Stomach (tissue), 9 donors: ENCODE data around the gene SLC34A3. TPM values are rescaled to one million over a fixed set of nuclear protein-coding genes. Genes with fewer than 3 reads are reported as not detected.
A peak's percentile ranks its signal among the peaks of the same experiment; 100 is the strongest.

Source experiments
- DNase-seq, 2 donors: peaks; one replicate each; pipeline versions ENCODE4 v3.0.0 to v3.0.0-alpha.2; 2013 to 2019
- H3K27ac ChIP-seq, 5 donors: fragments of 200-600 bp in 4 of 5; sonication (generic) in 4 of 5; one replicate each; pipeline ENCODE4 v1.5.1; 2013 to 2019; ENCODE audit warnings: mild to moderate bottlenecking in 1 of 5, moderate library complexity in 1 of 5
- H3K27me3 ChIP-seq, 3 donors: fragments of 200-600 bp; sonication (generic); one replicate each; pipeline ENCODE4 v1.5.1; 2017 to 2019; ENCODE audit warnings: mixed run types in 1 of 3
- H3K36me3 ChIP-seq, 4 donors: fragments of 200-600 bp; sonication (generic); 1 replicate in 3 of 4; 2 replicates in 1 of 4; pipeline ENCODE4 v1.5.1; 2016 to 2019
- H3K4me1 ChIP-seq, 4 donors: fragments of 200-600 bp; sonication (generic); one replicate each; pipeline ENCODE4 v1.5.1; 2016 to 2019
- H3K4me3 ChIP-seq, 4 donors: fragments of 200-600 bp; sonication (generic) in 3 of 4; one replicate each; pipeline ENCODE4 v1.5.1; 2016 to 2019; ENCODE audit warnings: mild to moderate bottlenecking in 1 of 4
- H3K9me3 ChIP-seq, 4 donors: fragments of 200-600 bp; sonication (generic); one replicate each; pipeline ENCODE4 v1.5.1; 2016 to 2019
- CTCF ChIP-seq, 7 experiments: fragments of 450-650 bp in 4 of 7; fragments of 200-600 bp in 3 of 7; sonication (generic) in 3 of 7; IDR thresholded peaks; one replicate each; pipeline ENCODE4 v1.5.1; 2016 to 2019; ENCODE audit warnings: antibody characterized with exemption in 7 of 7, control low read depth in 2 of 7, mild to moderate bottlenecking in 1 of 7
- EP300 ChIP-seq: sonication (generic); formaldehyde crosslinking; IDR thresholded peaks from one replicate; pipeline ENCODE4 v1.6.1; 2017; ENCODE audit warnings: antibody characterized with exemption
- POLR2A ChIP-seq, 4 donors: fragments of 450-650 bp; IDR thresholded peaks; one replicate each; pipeline ENCODE4 v1.6.1; 2016; ENCODE audit warnings: antibody characterized with exemption in 4 of 4, control low read depth in 2 of 4, mild to moderate bottlenecking in 1 of 4, moderate library complexity in 1 of 4
- POLR2AphosphoS5 ChIP-seq, 3 donors: sonication (generic); formaldehyde crosslinking; IDR thresholded peaks; one replicate each; pipeline ENCODE4 v1.6.1; 2016; ENCODE audit warnings: antibody characterized with exemption in 3 of 3
- WGBS, 5 donors: extraction: QIAGEN DNeasy Blood & Tissue Kit in 3 of 5; methylation state at CpG; one replicate each; pipeline versions ENCODE4 v1.1.5 to v1.1.7; 2013 to 2018; 5-methylcytosine and 5-hydroxymethylcytosine counted together
- intact Hi-C: fragments of 100-400 bp; cut with DNase I; formaldehyde crosslinking; loops from one replicate; pipeline ENCODE4 v1.15.1; 2023; ENCODE audit warnings: low total_unique reads
- polyA plus RNA-seq, 3 donors: library from polyadenylated mRNA; stranded (reverse); fragments of 200-250 nt; gene quantifications; one replicate each; pipeline ENCODE4 v1.2.3, GENCODE V29; 2013
- total RNA-seq, 5 donors: library from RNA; depleted of rRNA; stranded (reverse); fragments of >200 nt; gene quantifications; one replicate each; pipeline versions ENCODE4 v1.1.0 to v1.2.3, GENCODE V29; 2014 to 2016
- donor health status: healthy with polysubstance abuse.
- donor health status: Bipolar disorder and iron deficiency.
- donor health status: healthy.

The SLC34A3 gene
- total and polyA plus RNA-seq, 8 donors = 0.18 to 0.53 TPM; not detected in 6

GRCh38 chr9:137200311-137201204 is 30.1 kb upstream of the SLC34A3 start, which contains the start of gene TPRN:
TSS of gene TPRN (minus strand) at chr9:137200741. CDS start at chr9:137200711, 30 bp downstream.
- TF ChIP-seq POLR2AphosphoS5 (IDR thresholded peaks at IDR 0.05) = peak; percentile 37 to 92 (median 86)
- no peak for TF ChIP-seq EP300
- TF ChIP-seq CTCF (IDR thresholded peaks at IDR 0.05) = no peak
- peak in 1 of 4 donors; percentile 59 for TF ChIP-seq POLR2A (IDR thresholded peaks at IDR 0.05)
- no peaks in the 10 kb centered on the region for H3K27me3 ChIP-seq
- 0 to 3% (median 1%) methylated on average over 28 to 114 of the region's 118 CpGs for WGBS, 5 donors
- intact Hi-C loops = no loop called here
- peaks cover 71 to 86% (median 85%) of the 10 kb centered on the region in 4 donors for H3K4me1 ChIP-seq
- peak; percentile 100 for DNase-seq
- H3K4me3 ChIP-seq = peak within 1 kb of the TSS; percentile 63 to 78 (median 66)
- H3K9me3 ChIP-seq = no peaks in the 10 kb centered on the region
- peak within 1 kb of the TSS; percentile 85 to 97 (median 89) for H3K27ac ChIP-seq
- no peaks in the 10 kb centered on the region for H3K36me3 ChIP-seq

GRCh38 chr9:137201205-137201868 is 29.4 kb upstream of the SLC34A3 start:
- Histone ChIP-seq H3K4me3 (peak overlapping the region; percentile 63 to 78 (median 66)), H3K27ac (peak overlapping the region; percentile 85 to 97 (median 89)), H3K36me3 (no peaks in the 10 kb centered on the region), H3K4me1 (peaks cover 76 to 84% (median 83%) of the 10 kb centered on the region in 4 donors), H3K27me3 (no peaks in the 10 kb centered on the region), H3K9me3 (no peaks in the 10 kb centered on the region)
- DNase-seq = no peak
- intact Hi-C loops = no loop called here
- 12 to 14% (median 12%) methylated on average over 22 to 23 of the region's 23 CpGs for WGBS, 5 donors
- TF ChIP-seq CTCF (IDR thresholded peaks at IDR 0.05) = no peak
- TF ChIP-seq POLR2A (IDR thresholded peaks at IDR 0.05) = no peak
- TF ChIP-seq EP300 = no peak
- TF ChIP-seq POLR2AphosphoS5 (IDR thresholded peaks at IDR 0.05) = no peak

- intact Hi-C loops = no loop called here
Measured at GRCh38 chr9:137202966-137203365, 27.7 kb upstream of the SLC34A3 start.

More at GRCh38 chr9:137202966-137203365, 27.7 kb upstream of the SLC34A3 start:
- WGBS, 5 donors = 50 to 71% (median 53%) methylated on average over 3 to 8 of the region's 8 CpGs
- Histone ChIP-seq H3K27ac (peak overlapping the region; percentile 29 to 97 (median 88)), H3K27me3 (no peaks in the 10 kb centered on the region), H3K36me3 (peaks cover 0 to 5% (median 0%) of the 10 kb centered on the region in 4 donors), H3K4me3 (no peak overlapping the region), H3K9me3 (no peaks in the 10 kb centered on the region), H3K4me1 (peaks cover 70 to 78% (median 76%) of the 10 kb centered on the region in 4 donors)
- no peak for DNase-seq
- TF ChIP-seq POLR2AphosphoS5 (IDR thresholded peaks at IDR 0.05) (no peak), CTCF (IDR thresholded peaks at IDR 0.05) (no peak), EP300 (no peak), POLR2A (IDR thresholded peaks at IDR 0.05) (no peak)
